COLO668 (cell line): Measurements from ENCODE around the gene PCYOX1L.
A peak's percentile ranks its signal among the peaks of the same experiment; 100 is the strongest.

ENCODE experiments used
- DNase-seq: peaks from one replicate; lab custom pipeline; 2025; ENCODE audit not compliant: unreplicated experiment; lab: John Stamatoyannopoulos, UW

Gene PCYOX1L

GRCh38 chr5:149333711-149334443 lies 24.0 kb upstream of the PCYOX1L start:
- DNase-seq, result no peak

GRCh38 chr5:149337736-149338135 lies 20.1 kb upstream of the PCYOX1L start:
- DNase-seq, result peak; percentile 78

- DNase-seq, result peak; percentile 31
These were observed 19.5 kb upstream of the PCYOX1L start for GRCh38 chr5:149338364-149338763.

- no peak for DNase-seq
These were observed 16.9 kb upstream of the PCYOX1L start for GRCh38 chr5:149340920-149341319.

GRCh38 chr5:149341876-149342275 lies 16.0 kb upstream of the PCYOX1L start:
- no peak for DNase-seq

GRCh38 chr5:149344151-149344550 lies 13.7 kb upstream of the PCYOX1L start:
- no peak for DNase-seq

GRCh38 chr5:149345147-149345891 lies 12.5 kb upstream of the PCYOX1L start, which contains the start of gene GRPEL2:
GRPEL2 (plus strand) TSS chr5:149345499; CDS start chr5:149345540, 41 bp downstream.
- DNase-seq, result peak; percentile 93

GRCh38 chr5:149345892-149346222 lies 12.0 kb upstream of the PCYOX1L start:
- DNase-seq, result no peak

GRCh38 chr5:149348518-149348917 lies 9.3 kb upstream of the PCYOX1L start:
- no peak for DNase-seq

- DNase-seq, result no peak
These were observed 8.5 kb upstream of the PCYOX1L start for GRCh38 chr5:149349382-149349781.

- no peak for DNase-seq
These were observed 5.7 kb upstream of the PCYOX1L start for GRCh38 chr5:149352169-149352568.

- no peak for DNase-seq
These were observed 3.9 kb upstream of the PCYOX1L start for GRCh38 chr5:149353911-149354310.

- no peak for DNase-seq
These were observed 2.2 kb upstream of the PCYOX1L start for GRCh38 chr5:149355688-149356087.

- no peak for DNase-seq
These were observed 1.5 kb upstream of the PCYOX1L start for GRCh38 chr5:149356391-149356790.

GRCh38 chr5:149358294-149358651 lies 427 bp downstream of the PCYOX1L start:
- DNase-seq, result peak; percentile 25

- DNase-seq, result no peak
These were observed 1.1 kb downstream of the PCYOX1L start for GRCh38 chr5:149358868-149359495.

GRCh38 chr5:149360272-149360671 lies 2.4 kb downstream of the PCYOX1L start:
- DNase-seq, result no peak

GRCh38 chr5:149362541-149362940 lies 4.7 kb downstream of the PCYOX1L start:
- DNase-seq, result no peak

GRCh38 chr5:149363358-149363757 lies 5.5 kb downstream of the PCYOX1L start:
- DNase-seq, result no peak

- no peak for DNase-seq
These were observed 6.1 kb downstream of the PCYOX1L start for GRCh38 chr5:149363936-149364335.

GRCh38 chr5:149364719-149365118 lies 6.9 kb downstream of the PCYOX1L start:
- DNase-seq, result no peak

- DNase-seq, result no peak
These were observed 7.6 kb downstream of the PCYOX1L start for GRCh38 chr5:149365418-149365817.
